HG02884 (cell line): ENCODE results near the gene DGKH.

Source experiments
- ATAC-seq: cut with Tn5 transposase; IDR thresholded peaks from one replicate; pipeline ENCODE4 v1.9.1; 2021; ENCODE audit warnings: mild to moderate bottlenecking, moderate library complexity; ENCODE audit not compliant: unreplicated experiment

The DGKH gene

GRCh38 chr13:42048342-42048683 lies at the start of gene DGKH:
DGKH (plus strand) TSS chr13:42048648; CDS start chr13:42048774, 126 bp downstream.
- ATAC-seq, result peak; percentile 18

GRCh38 chr13:42000846-42001245 lies 47.6 kb upstream of the DGKH start:
- no peak for ATAC-seq

GRCh38 chr13:42001580-42001979 lies 46.9 kb upstream of the DGKH start:
- ATAC-seq, result no peak

- ATAC-seq, result no peak
These were observed 46.4 kb upstream of the DGKH start for GRCh38 chr13:42002066-42002465.

- no peak for ATAC-seq
These were observed 40.6 kb upstream of the DGKH start for GRCh38 chr13:42007844-42008243.

GRCh38 chr13:42009057-42009456 lies 39.4 kb upstream of the DGKH start:
- no peak for ATAC-seq

GRCh38 chr13:42011601-42012350 lies 36.7 kb upstream of the DGKH start:
- ATAC-seq, result no peak

GRCh38 chr13:42014119-42014518 lies 34.3 kb upstream of the DGKH start:
- no peak for ATAC-seq

- no peak for ATAC-seq
These were observed 31.2 kb upstream of the DGKH start for GRCh38 chr13:42017264-42017663.

GRCh38 chr13:42021851-42022250 lies 26.6 kb upstream of the DGKH start:
- ATAC-seq, result no peak

GRCh38 chr13:42022336-42022735 lies 26.1 kb upstream of the DGKH start:
- ATAC-seq, result no peak

- no peak for ATAC-seq
These were observed 25.5 kb upstream of the DGKH start for GRCh38 chr13:42022796-42023493.

GRCh38 chr13:42027286-42027685 lies 21.2 kb upstream of the DGKH start:
- ATAC-seq, result no peak

GRCh38 chr13:42028113-42028799 lies 20.2 kb upstream of the DGKH start:
- ATAC-seq, result no peak

- ATAC-seq, result no peak
These were observed 12.4 kb upstream of the DGKH start for GRCh38 chr13:42035905-42036521.

GRCh38 chr13:42036711-42037110 lies 11.7 kb upstream of the DGKH start:
- no peak for ATAC-seq

- no peak for ATAC-seq
These were observed 9.6 kb upstream of the DGKH start for GRCh38 chr13:42038661-42039456.

- ATAC-seq, result no peak
These were observed 8.9 kb upstream of the DGKH start for GRCh38 chr13:42039457-42039945.

- peak; percentile 47 for ATAC-seq
These were observed 8.3 kb upstream of the DGKH start for GRCh38 chr13:42039946-42040729.

- no peak for ATAC-seq
These were observed 7.8 kb upstream of the DGKH start for GRCh38 chr13:42040730-42041010.
